Esophagus muscularis mucosa (tissue), 4 donors: ENCODE results near the gene PEAK3. TPM values are rescaled to one million over a fixed set of nuclear protein-coding genes. Genes with fewer than 3 reads are reported as not detected.

Experiments used
- DNase-seq: peaks from one replicate; pipeline ENCODE4 v3.0.0-alpha.2; 2017; ENCODE audit errors: extremely low spot score
- H3K27ac ChIP-seq, 4 donors: fragments of 200-600 bp; sonication (generic); replicated peaks in 1 of 4; 1 replicate in 3 of 4; 2 replicates in 1 of 4; pipeline ENCODE4 v1.5.1; 2016 to 2019; ENCODE audit warnings: mild to moderate bottlenecking in 1 of 4
- H3K27me3 ChIP-seq, 4 donors: fragments of 200-600 bp; sonication (generic); one replicate each; pipeline versions ENCODE4 v1.5.1 to v1.6.0; 2016 to 2019
- H3K36me3 ChIP-seq, 4 donors: fragments of 200-600 bp; sonication (generic); one replicate each; pipeline ENCODE4 v1.5.1; 2016 to 2019
- H3K4me1 ChIP-seq, 4 donors: fragments of 200-600 bp; sonication (generic); one replicate each; pipeline ENCODE4 v1.5.1; 2016 to 2019
- H3K4me3 ChIP-seq, 4 donors: fragments of 200-600 bp; sonication (generic); 1 replicate in 2 of 4; 2 replicates in 2 of 4; pipeline ENCODE4 v1.5.1; 2016 to 2019; ENCODE audit warnings: mild to moderate bottlenecking in 4 of 4, moderate library complexity in 1 of 4
- H3K9me3 ChIP-seq, 4 donors: fragments of 200-600 bp; sonication (generic); 1 replicate in 3 of 4; 2 replicates in 1 of 4; pipeline ENCODE4 v1.5.1; 2016 to 2019
- EP300 ChIP-seq: sonication (generic); formaldehyde crosslinking; IDR thresholded peaks from one replicate; pipeline ENCODE4 v1.6.1; 2017; ENCODE audit warnings: antibody characterized with exemption
- POLR2A ChIP-seq: fragments of 450-650 bp; IDR thresholded peaks from one replicate; pipeline ENCODE4 v1.6.1; 2017; ENCODE audit warnings: antibody characterized with exemption, moderate library complexity, mild to moderate bottlenecking, low read depth
- POLR2AphosphoS5 ChIP-seq, 2 donors: sonication (generic); formaldehyde crosslinking; IDR thresholded peaks; one replicate each; pipeline ENCODE4 v1.6.1; 2017; ENCODE audit warnings: antibody characterized with exemption in 2 of 2
- WGBS: methylation state at CpG from one replicate; pipeline ENCODE4 v1.1.5; 2018; 5-methylcytosine and 5-hydroxymethylcytosine counted together
- intact Hi-C: fragments of 100-400 bp; cut with DNase I; formaldehyde crosslinking; loops from one replicate; pipeline ENCODE4 v1.15.1; 2023
- total RNA-seq, 4 donors: library from RNA; depleted of rRNA; stranded (reverse); fragments of >200 nt; gene quantifications; one replicate each; pipeline versions ENCODE4 v1.1.0 to v1.2.1, GENCODE V29; 2016
- TF ChIP-seq, protein P1 (sequence below), 3 experiments: fragments of 200-600 bp in 2 of 3; fragments of 450-650 bp in 1 of 3; sonication (generic) in 2 of 3; IDR thresholded peaks; one replicate each; pipeline ENCODE4 v1.5.1; 2017 to 2019; ENCODE audit warnings: antibody characterized with exemption in 3 of 3, mild to moderate bottlenecking in 2 of 3, moderate library complexity in 1 of 3

Gene PEAK3
- total RNA-seq, 4 donors from 2014 or later = 0.78 to 2.3 (median 1.3) TPM

DNA sequence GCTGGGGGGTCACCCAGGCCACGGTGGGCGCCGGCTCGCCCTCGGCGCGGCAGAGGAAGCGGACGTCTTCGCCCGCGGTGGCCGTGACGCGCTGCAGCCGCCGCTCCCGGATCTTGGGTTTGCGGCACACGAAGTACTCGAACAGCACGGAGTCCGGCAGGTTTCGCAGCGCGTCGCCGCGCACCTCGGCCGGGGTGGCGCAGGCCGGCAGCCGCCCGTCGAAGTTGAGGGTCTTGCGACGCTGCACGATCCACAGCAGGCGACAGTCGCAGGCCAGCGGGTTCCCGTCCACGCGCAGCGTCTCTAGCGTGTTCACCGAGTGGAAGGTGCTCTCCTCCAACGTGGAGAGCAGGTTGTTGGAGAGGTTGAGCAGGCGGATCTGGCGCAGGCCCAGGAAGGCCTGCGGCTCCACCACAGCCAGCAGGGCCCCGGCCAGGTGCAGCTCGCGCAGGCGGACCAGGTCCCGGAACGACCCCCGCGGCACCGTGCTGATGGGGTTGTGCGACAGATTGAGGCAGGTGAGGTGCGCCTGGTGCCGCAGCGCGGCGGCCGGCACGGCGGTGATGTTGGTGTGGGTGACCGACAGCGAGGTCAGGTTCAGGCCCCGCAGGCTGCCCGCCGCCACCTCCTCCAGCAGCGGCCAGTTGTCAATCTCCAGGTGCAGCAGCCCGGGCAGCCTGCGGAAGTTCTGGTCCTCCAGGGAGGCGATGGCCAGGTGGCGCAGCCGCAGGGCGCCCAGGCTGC, 8.6 kb upstream of the PEAK3 start:
- Histone ChIP-seq H3K27me3 (peaks cover 3 to 66% (median 36%) of the 10 kb centered on the region in 4 donors), H3K27ac (peak overlapping the region in 2 of 4 donors; percentile 35 to 57), H3K4me3 (peak overlapping the region; percentile 43 to 52 (median 48)), H3K36me3 (no peaks in the 10 kb centered on the region), H3K9me3 (no peaks in the 10 kb centered on the region), H3K4me1 (peaks cover 35 to 49% (median 45%) of the 10 kb centered on the region in 4 donors)
- WGBS = 18% methylated on average over 6 of the region's 82 CpGs
- intact Hi-C loops = no loop called here
- TF ChIP-seq EP300 (no peak), POLR2A (no peak), POLR2AphosphoS5 (IDR thresholded peaks at IDR 0.05) (no peak)
- TF ChIP-seq, protein P1, sequence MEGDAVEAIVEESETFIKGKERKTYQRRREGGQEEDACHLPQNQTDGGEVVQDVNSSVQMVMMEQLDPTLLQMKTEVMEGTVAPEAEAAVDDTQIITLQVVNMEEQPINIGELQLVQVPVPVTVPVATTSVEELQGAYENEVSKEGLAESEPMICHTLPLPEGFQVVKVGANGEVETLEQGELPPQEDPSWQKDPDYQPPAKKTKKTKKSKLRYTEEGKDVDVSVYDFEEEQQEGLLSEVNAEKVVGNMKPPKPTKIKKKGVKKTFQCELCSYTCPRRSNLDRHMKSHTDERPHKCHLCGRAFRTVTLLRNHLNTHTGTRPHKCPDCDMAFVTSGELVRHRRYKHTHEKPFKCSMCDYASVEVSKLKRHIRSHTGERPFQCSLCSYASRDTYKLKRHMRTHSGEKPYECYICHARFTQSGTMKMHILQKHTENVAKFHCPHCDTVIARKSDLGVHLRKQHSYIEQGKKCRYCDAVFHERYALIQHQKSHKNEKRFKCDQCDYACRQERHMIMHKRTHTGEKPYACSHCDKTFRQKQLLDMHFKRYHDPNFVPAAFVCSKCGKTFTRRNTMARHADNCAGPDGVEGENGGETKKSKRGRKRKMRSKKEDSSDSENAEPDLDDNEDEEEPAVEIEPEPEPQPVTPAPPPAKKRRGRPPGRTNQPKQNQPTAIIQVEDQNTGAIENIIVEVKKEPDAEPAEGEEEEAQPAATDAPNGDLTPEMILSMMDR (IDR thresholded peaks at IDR 0.05) = no peak
- DNase-seq = no peak

GRCh38 chr19:2289714-2290435, 7.9 kb upstream of the PEAK3 start:
- H3K27ac ChIP-seq = peak overlapping the region in 2 of 4 donors; percentile 35 to 57

GRCh38 chr19:2288818-2289713, 7.1 kb upstream of the PEAK3 start:
- whole genome bisulfite sequencing = 63% methylated on average over 23 of the region's 28 CpGs
- H3K4me3 ChIP-seq = peak overlapping the region; percentile 43 to 52 (median 48)

More at GRCh38 chr19:2289714-2290435, 7.9 kb upstream of the PEAK3 start:
- TF ChIP-seq POLR2AphosphoS5 (IDR thresholded peaks at IDR 0.05) = no peak
- TF ChIP-seq, protein P1 (IDR thresholded peaks at IDR 0.05) = no peak
- TF ChIP-seq POLR2A = no peak
- TF ChIP-seq EP300 = no peak
- Histone ChIP-seq H3K36me3 (no peaks in the 10 kb centered on the region), H3K4me1 (peaks cover 28 to 41% (median 38%) of the 10 kb centered on the region in 4 donors), H3K9me3 (no peaks in the 10 kb centered on the region), H3K27me3 (peaks cover 3 to 66% (median 36%) of the 10 kb centered on the region in 4 donors), H3K4me3 (peak overlapping the region; percentile 43 to 52 (median 48))
- intact Hi-C loops = no loop called here
- no peak for DNase-seq
- WGBS = 4% methylated on average over 5 of the region's 74 CpGs

GRCh38 chr19:2288338-2288817, 6.4 kb upstream of the PEAK3 start:
- intact Hi-C loops = no loop called here
- 88% methylated on average over 17 of the region's 17 CpGs for WGBS
- H3K9me3 ChIP-seq = no peaks in the 10 kb centered on the region

More at GRCh38 chr19:2288818-2289713, 7.1 kb upstream of the PEAK3 start:
- intact Hi-C loops = no loop called here
- H3K36me3 ChIP-seq = no peaks in the 10 kb centered on the region
- H3K9me3 ChIP-seq = no peaks in the 10 kb centered on the region
- peaks cover 20 to 33% (median 30%) of the 10 kb centered on the region in 4 donors for H3K4me1 ChIP-seq
- H3K27ac ChIP-seq = peak overlapping the region in 1 of 4 donors; percentile 57
- no peak for DNase-seq
- peaks cover 3 to 59% (median 36%) of the 10 kb centered on the region in 4 donors for H3K27me3 ChIP-seq
- TF ChIP-seq, protein P1 (IDR thresholded peaks at IDR 0.05) = no peak
- no peak for TF ChIP-seq POLR2A
- no peak for TF ChIP-seq EP300
- TF ChIP-seq POLR2AphosphoS5 (IDR thresholded peaks at IDR 0.05) = no peak

More at GRCh38 chr19:2288338-2288817, 6.4 kb upstream of the PEAK3 start:
- no peaks in the 10 kb centered on the region for H3K36me3 ChIP-seq
- TF ChIP-seq POLR2AphosphoS5 (IDR thresholded peaks at IDR 0.05) (no peak), EP300 (no peak), POLR2A (no peak)
- TF ChIP-seq, protein P1 (IDR thresholded peaks at IDR 0.05) = no peak
- H3K4me3 ChIP-seq = no peak overlapping the region
- H3K4me1 ChIP-seq = peaks cover 19 to 30% (median 27%) of the 10 kb centered on the region in 4 donors
- DNase-seq = no peak
- H3K27ac ChIP-seq = no peak overlapping the region
- H3K27me3 ChIP-seq = peaks cover 3 to 52% (median 36%) of the 10 kb centered on the region in 4 donors
